RWPE2 (cell line): ENCODE data around the gene BSCL2.

Experiments used
- ATAC-seq: fragments of 200-7000 bp; cut with Tn5 transposase; 3 replicates; pipeline ENCODE4 v1.9.1; 2021; ENCODE audit warnings: low read depth
- DNase-seq: peaks from one replicate; pipeline ENCODE4 v3.0.0-alpha.2; 2020; ENCODE audit warnings: low spot score
- H3K27ac ChIP-seq: fragments of 450-650 bp; 2 replicates; pipeline ENCODE4 v1.5.1; 2017; ENCODE audit warnings: mild to moderate bottlenecking; ENCODE audit not compliant: poor library complexity, severe bottlenecking
- H3K27me3 ChIP-seq: fragments of 250-450 bp; sonication (Bioruptor Pico); 2 replicates; pipeline ENCODE4 v1.5.1; 2021; ENCODE audit warnings: mild to moderate bottlenecking, moderate library complexity; ENCODE audit not compliant: insufficient read depth, poor library complexity, severe bottlenecking
- H3K36me3 ChIP-seq: fragments of 250-450 bp; sonication (Bioruptor Pico); 2 replicates; pipeline ENCODE4 v1.5.1; 2020; ENCODE audit warnings: low read depth, mild to moderate bottlenecking, moderate library complexity
- H3K4me1 ChIP-seq: fragments of 250-450 bp; sonication (Bioruptor Pico); 2 replicates; pipeline ENCODE4 v1.5.1; 2021; ENCODE audit warnings: mild to moderate bottlenecking, moderate library complexity; ENCODE audit not compliant: insufficient read depth, poor library complexity, severe bottlenecking
- H3K4me3 ChIP-seq: fragments of 250-450 bp; sonication (Bioruptor Pico); 2 replicates; pipeline ENCODE4 v1.5.1; 2021; ENCODE audit warnings: mild to moderate bottlenecking, moderate library complexity; ENCODE audit not compliant: severe bottlenecking
- H3K9me3 ChIP-seq: fragments of 250-450 bp; sonication (Bioruptor Pico); 2 replicates; pipeline ENCODE4 v1.5.1; 2021; ENCODE audit warnings: mild to moderate bottlenecking, moderate library complexity; ENCODE audit not compliant: severe bottlenecking
- TF ChIP-seq, protein P1 (sequence below): fragments of 450-650 bp; IDR thresholded peaks from one replicate; pipeline ENCODE4 v1.5.1; 2017; ENCODE audit warnings: mild to moderate bottlenecking, moderate library complexity; ENCODE audit not compliant: poor library complexity, severe bottlenecking

The BSCL2 gene

DNA sequence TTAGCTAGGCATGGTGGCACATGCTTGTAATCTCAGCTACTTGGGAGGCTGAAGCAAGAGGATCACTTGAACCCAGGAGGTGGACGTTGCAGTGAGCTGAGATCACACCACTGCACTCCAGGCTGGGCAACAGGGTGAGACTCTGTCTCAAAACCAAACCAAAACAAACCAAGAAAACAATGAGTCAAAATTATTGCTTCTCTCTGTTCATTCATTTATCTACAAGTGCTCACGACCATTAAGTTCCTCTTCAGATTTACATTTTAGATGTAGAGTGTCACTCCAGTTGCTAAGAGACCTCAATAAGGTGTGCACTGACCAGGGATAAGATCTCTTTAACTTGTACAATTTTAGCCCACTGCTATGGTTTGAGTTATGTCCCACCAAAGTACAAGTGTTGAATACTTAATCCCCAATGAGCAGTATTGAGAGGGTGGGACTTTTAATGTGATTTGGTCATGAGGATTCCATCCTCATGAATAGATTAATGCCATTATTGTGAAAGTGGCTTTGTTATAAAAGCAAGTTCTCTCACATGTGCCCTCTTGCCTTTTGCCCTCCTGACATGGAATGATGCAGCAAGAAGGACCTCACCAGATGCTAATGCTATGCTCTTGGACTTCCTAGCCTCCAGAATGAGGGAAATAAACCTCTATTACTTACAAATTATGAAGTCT is 12.2 kb upstream of the BSCL2 start:
- H3K4me1 ChIP-seq, result peaks cover 2% of the 10 kb centered on the region
- H3K27ac ChIP-seq, result no peak overlapping the region
- ATAC-seq (no peak), DNase-seq (no peak)
- H3K27me3 ChIP-seq, result no peaks in the 10 kb centered on the region
- TF ChIP-seq, protein P1, sequence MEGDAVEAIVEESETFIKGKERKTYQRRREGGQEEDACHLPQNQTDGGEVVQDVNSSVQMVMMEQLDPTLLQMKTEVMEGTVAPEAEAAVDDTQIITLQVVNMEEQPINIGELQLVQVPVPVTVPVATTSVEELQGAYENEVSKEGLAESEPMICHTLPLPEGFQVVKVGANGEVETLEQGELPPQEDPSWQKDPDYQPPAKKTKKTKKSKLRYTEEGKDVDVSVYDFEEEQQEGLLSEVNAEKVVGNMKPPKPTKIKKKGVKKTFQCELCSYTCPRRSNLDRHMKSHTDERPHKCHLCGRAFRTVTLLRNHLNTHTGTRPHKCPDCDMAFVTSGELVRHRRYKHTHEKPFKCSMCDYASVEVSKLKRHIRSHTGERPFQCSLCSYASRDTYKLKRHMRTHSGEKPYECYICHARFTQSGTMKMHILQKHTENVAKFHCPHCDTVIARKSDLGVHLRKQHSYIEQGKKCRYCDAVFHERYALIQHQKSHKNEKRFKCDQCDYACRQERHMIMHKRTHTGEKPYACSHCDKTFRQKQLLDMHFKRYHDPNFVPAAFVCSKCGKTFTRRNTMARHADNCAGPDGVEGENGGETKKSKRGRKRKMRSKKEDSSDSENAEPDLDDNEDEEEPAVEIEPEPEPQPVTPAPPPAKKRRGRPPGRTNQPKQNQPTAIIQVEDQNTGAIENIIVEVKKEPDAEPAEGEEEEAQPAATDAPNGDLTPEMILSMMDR, result no peak
- H3K4me3 ChIP-seq, result no peak overlapping the region
- no peaks in the 10 kb centered on the region for H3K9me3 ChIP-seq
- H3K36me3 ChIP-seq, result peaks cover 97% of the 10 kb centered on the region

DNA sequence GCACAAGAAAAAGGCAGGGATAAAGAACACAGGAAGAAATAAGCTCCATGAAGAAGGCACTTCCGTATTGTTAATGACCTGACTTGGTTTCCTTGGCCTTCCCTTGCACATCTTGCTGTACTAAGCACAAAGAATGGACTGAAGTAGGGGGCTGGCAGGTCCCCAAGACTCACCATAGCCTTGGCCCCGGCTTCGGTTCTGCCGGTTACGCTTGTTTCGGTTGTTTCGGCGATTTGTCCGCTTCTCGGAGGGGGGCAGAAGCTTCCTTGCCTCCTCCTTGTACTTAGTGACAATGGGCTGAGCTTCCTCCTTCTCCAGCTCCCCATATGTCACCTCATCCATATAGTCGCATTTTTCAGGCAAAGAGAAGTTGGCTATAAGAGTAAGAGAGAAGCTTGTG is 9.6 kb upstream of the BSCL2 start:
- Histone ChIP-seq H3K9me3 (no peaks in the 10 kb centered on the region), H3K4me3 (no peak overlapping the region), H3K27me3 (no peaks in the 10 kb centered on the region), H3K27ac (no peak overlapping the region), H3K4me1 (no peaks in the 10 kb centered on the region), H3K36me3 (peaks cover 92% of the 10 kb centered on the region)
- no peak for DNase-seq
- no peak for ATAC-seq
- TF ChIP-seq, protein P1, result no peak

DNA sequence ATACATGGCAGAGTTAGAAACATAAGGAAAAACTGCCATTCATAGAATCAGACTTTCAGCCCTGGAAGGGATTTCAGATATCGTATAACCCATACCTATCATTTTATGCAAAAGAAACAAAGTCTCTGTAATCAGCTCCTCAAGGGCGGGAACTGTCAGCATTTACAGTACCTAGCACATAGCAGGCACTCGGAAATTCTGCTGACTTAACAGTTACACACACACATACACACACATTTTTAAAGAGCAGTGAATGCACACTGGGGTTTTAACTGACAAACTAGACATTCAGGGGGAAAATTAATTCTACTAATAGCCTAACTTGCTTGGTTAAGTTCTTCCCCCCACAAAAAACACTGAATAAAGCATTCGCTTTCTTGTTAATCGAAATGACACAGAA is 9.0 kb upstream of the BSCL2 start:
- no peaks in the 10 kb centered on the region for H3K27me3 ChIP-seq
- H3K36me3 ChIP-seq, result peaks cover 92% of the 10 kb centered on the region
- DNase-seq, result no peak
- no peak for ATAC-seq
- H3K4me3 ChIP-seq, result no peak overlapping the region
- H3K4me1 ChIP-seq, result no peaks in the 10 kb centered on the region
- TF ChIP-seq, protein P1, result no peak
- H3K9me3 ChIP-seq, result no peaks in the 10 kb centered on the region
- no peak overlapping the region for H3K27ac ChIP-seq

- peaks cover 92% of the 10 kb centered on the region for H3K36me3 ChIP-seq
- DNase-seq (no peak), ATAC-seq (no peak)
- H3K27ac ChIP-seq, result no peak overlapping the region
- H3K27me3 ChIP-seq, result no peaks in the 10 kb centered on the region
- H3K4me1 ChIP-seq, result no peaks in the 10 kb centered on the region
- H3K9me3 ChIP-seq, result no peaks in the 10 kb centered on the region
- TF ChIP-seq, protein P1, result no peak
- no peak overlapping the region for H3K4me3 ChIP-seq
Observed at GRCh38 chr11:62715150-62716130, 8.2 kb upstream of the BSCL2 start.
